ENCODE results near the gene RASGRP3.

Gene RASGRP3

GRCh38 chr2:33583194-33583938, 106.9 kb downstream of the RASGRP3 start:
- no peak overlapping the region for H3K4me3 ChIP-seq (ENCODE audit: severe bottlenecking)

GRCh38 chr2:33586766-33587165, 110.3 kb downstream of the RASGRP3 start:
- TF ChIP-seq CTCF (IDR thresholded peaks at IDR 0.05; ENCODE audit: poor library complexity, severe bottlenecking) = no peak
- DNase-seq (ENCODE audit: low spot score) = no peak
- Histone ChIP-seq H3K36me3 (ENCODE audit: low read depth) (peaks cover 90% of the 10 kb centered on the region), H3K9me3 (ENCODE audit: severe bottlenecking) (no peaks in the 10 kb centered on the region), H3K4me3 (ENCODE audit: severe bottlenecking) (no peak overlapping the region), H3K27ac (ENCODE audit: poor library complexity, severe bottlenecking) (no peak overlapping the region), H3K27me3 (ENCODE audit: insufficient read depth, poor library complexity, severe bottlenecking) (no peaks in the 10 kb centered on the region), H3K4me1 (ENCODE audit: insufficient read depth, poor library complexity, severe bottlenecking) (no peaks in the 10 kb centered on the region)
- no peak for ATAC-seq (ENCODE audit: low read depth)

More at GRCh38 chr2:33583194-33583938, 106.9 kb downstream of the RASGRP3 start:
- H3K9me3 ChIP-seq (ENCODE audit: severe bottlenecking) = no peaks in the 10 kb centered on the region
- ATAC-seq (ENCODE audit: low read depth) (peak; percentile 41; the same call in 1 of the 3 replicates), DNase-seq (ENCODE audit: low spot score) (no peak)
- peak; percentile 93 for TF ChIP-seq CTCF (IDR thresholded peaks at IDR 0.05; ENCODE audit: poor library complexity, severe bottlenecking)
- H3K36me3 ChIP-seq (ENCODE audit: low read depth) = peaks cover 64% of the 10 kb centered on the region
- H3K27me3 ChIP-seq (ENCODE audit: insufficient read depth, poor library complexity, severe bottlenecking) = no peaks in the 10 kb centered on the region
- H3K27ac ChIP-seq (ENCODE audit: poor library complexity, severe bottlenecking) = no peak overlapping the region
- no peaks in the 10 kb centered on the region for H3K4me1 ChIP-seq (ENCODE audit: insufficient read depth, poor library complexity, severe bottlenecking)

GRCh38 chr2:33588232-33588631, 111.8 kb downstream of the RASGRP3 start:
- no peaks in the 10 kb centered on the region for H3K27me3 ChIP-seq (ENCODE audit: insufficient read depth, poor library complexity, severe bottlenecking)
- no peaks in the 10 kb centered on the region for H3K4me1 ChIP-seq (ENCODE audit: insufficient read depth, poor library complexity, severe bottlenecking)
- ATAC-seq (ENCODE audit: low read depth) = no peak
- H3K27ac ChIP-seq (ENCODE audit: poor library complexity, severe bottlenecking) = no peak overlapping the region
- H3K9me3 ChIP-seq (ENCODE audit: severe bottlenecking) = no peaks in the 10 kb centered on the region
- no peak for TF ChIP-seq CTCF (IDR thresholded peaks at IDR 0.05; ENCODE audit: poor library complexity, severe bottlenecking)
- peaks cover 87% of the 10 kb centered on the region for H3K36me3 ChIP-seq (ENCODE audit: low read depth)
- DNase-seq (ENCODE audit: low spot score) = no peak
- no peak overlapping the region for H3K4me3 ChIP-seq (ENCODE audit: severe bottlenecking)

GRCh38 chr2:33589444-33589843, 113.0 kb downstream of the RASGRP3 start:
- no peak for ATAC-seq (ENCODE audit: low read depth)
- no peaks in the 10 kb centered on the region for H3K9me3 ChIP-seq (ENCODE audit: severe bottlenecking)
- no peak overlapping the region for H3K27ac ChIP-seq (ENCODE audit: poor library complexity, severe bottlenecking)
- peaks cover 92% of the 10 kb centered on the region for H3K36me3 ChIP-seq (ENCODE audit: low read depth)
- H3K4me3 ChIP-seq (ENCODE audit: severe bottlenecking) = no peak overlapping the region
- no peak for DNase-seq (ENCODE audit: low spot score)
- TF ChIP-seq CTCF (IDR thresholded peaks at IDR 0.05; ENCODE audit: poor library complexity, severe bottlenecking) = no peak
- no peaks in the 10 kb centered on the region for H3K27me3 ChIP-seq (ENCODE audit: insufficient read depth, poor library complexity, severe bottlenecking)
- H3K4me1 ChIP-seq (ENCODE audit: insufficient read depth, poor library complexity, severe bottlenecking) = no peaks in the 10 kb centered on the region

GRCh38 chr2:33595385-33595784, 118.9 kb downstream of the RASGRP3 start:
- H3K4me3 ChIP-seq (ENCODE audit: severe bottlenecking) = no peak overlapping the region
- ATAC-seq (ENCODE audit: low read depth) (no peak), DNase-seq (ENCODE audit: low spot score) (no peak)
- no peaks in the 10 kb centered on the region for H3K9me3 ChIP-seq (ENCODE audit: severe bottlenecking)
- no peaks in the 10 kb centered on the region for H3K27me3 ChIP-seq (ENCODE audit: insufficient read depth, poor library complexity, severe bottlenecking)
- H3K27ac ChIP-seq (ENCODE audit: poor library complexity, severe bottlenecking) = no peak overlapping the region
- peaks cover 48% of the 10 kb centered on the region for H3K36me3 ChIP-seq (ENCODE audit: low read depth)
- no peak for TF ChIP-seq CTCF (IDR thresholded peaks at IDR 0.05; ENCODE audit: poor library complexity, severe bottlenecking)
- peaks cover 15% of the 10 kb centered on the region for H3K4me1 ChIP-seq (ENCODE audit: insufficient read depth, poor library complexity, severe bottlenecking)
